HG02938 (cell line): ENCODE results near the gene RAB43.
"Not testable (repeated sequence)": the region's sequence is repeated elsewhere in the genome, so short reads cannot be mapped to it uniquely, and the experiment has no call there.

ENCODE experiments used
- ATAC-seq: cut with Tn5 transposase; IDR thresholded peaks from one replicate; pipeline ENCODE4 v1.9.1; 2021; ENCODE audit warnings: mild to moderate bottlenecking, moderate library complexity; ENCODE audit not compliant: unreplicated experiment

RAB43 gene

GRCh38 chr3:129100274-129100673, 21.3 kb downstream of the RAB43 start:
- ATAC-seq = no peak

- ATAC-seq = no peak
Observed at GRCh38 chr3:129095285-129095684, 26.3 kb downstream of the RAB43 start.

- ATAC-seq = not testable (repeated sequence)
Observed at GRCh38 chr3:129088312-129088711, 33.3 kb downstream of the RAB43 start.

GRCh38 chr3:129087904-129088303, 33.7 kb downstream of the RAB43 start:
- ATAC-seq = not testable (repeated sequence)

- no peak for ATAC-seq
Observed at GRCh38 chr3:129087138-129087702, 34.4 kb downstream of the RAB43 start.

GRCh38 chr3:129085818-129086217, 35.8 kb downstream of the RAB43 start:
- no peak for ATAC-seq

- no peak for ATAC-seq
Observed at GRCh38 chr3:129085165-129085715, 36.4 kb downstream of the RAB43 start.

- ATAC-seq = no peak
Observed at GRCh38 chr3:129084501-129084900, 37.1 kb downstream of the RAB43 start.

GRCh38 chr3:129082026-129082425, 39.6 kb downstream of the RAB43 start:
- no peak for ATAC-seq

- ATAC-seq = no peak
Observed at GRCh38 chr3:129081503-129081902, 40.1 kb downstream of the RAB43 start.

- no peak for ATAC-seq
Observed at GRCh38 chr3:129078510-129078909, 43.1 kb downstream of the RAB43 start.

GRCh38 chr3:129077222-129077621, 44.4 kb downstream of the RAB43 start:
- ATAC-seq = no peak

- no peak for ATAC-seq
Observed at GRCh38 chr3:129070086-129070885, 51.3 kb downstream of the RAB43 start.

GRCh38 chr3:129069313-129070085, 52.1 kb downstream of the RAB43 start:
- not testable (repeated sequence) for ATAC-seq

GRCh38 chr3:129068291-129068886, 53.2 kb downstream of the RAB43 start:
- ATAC-seq = no peak

- not testable (repeated sequence) for ATAC-seq
Observed at GRCh38 chr3:129067719-129068118, 53.9 kb downstream of the RAB43 start.

- ATAC-seq = no peak
Observed at GRCh38 chr3:129065720-129066073, 55.9 kb downstream of the RAB43 start.

GRCh38 chr3:129065016-129065719, 56.4 kb downstream of the RAB43 start:
- no peak for ATAC-seq

- ATAC-seq = no peak
Observed at GRCh38 chr3:129063841-129064482, 57.6 kb downstream of the RAB43 start.

GRCh38 chr3:129063091-129063640, 58.4 kb downstream of the RAB43 start:
- ATAC-seq = no peak
